ENCODE results near the gene ADSS1.

DNA sequence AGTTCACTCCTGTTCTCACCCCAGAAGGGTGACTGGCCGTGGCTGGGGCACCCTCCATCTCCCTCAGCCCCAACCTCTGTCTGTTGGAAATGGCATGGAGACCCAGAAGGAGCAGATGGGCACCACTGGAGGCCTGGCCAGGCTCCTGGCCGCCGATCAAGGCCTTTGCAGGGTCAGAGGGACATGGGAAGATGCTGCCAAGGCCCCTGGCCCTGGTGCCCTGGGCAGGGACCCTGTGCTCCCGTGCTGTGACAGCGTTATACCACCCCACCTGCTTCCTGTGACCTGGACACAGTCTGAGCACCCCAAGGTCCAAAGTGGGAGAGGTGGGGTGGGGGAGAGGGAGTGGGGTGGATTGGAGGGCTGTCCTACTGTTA, 31.1 kb upstream of the ADSS1 start:
- TF ChIP-seq, protein P1, sequence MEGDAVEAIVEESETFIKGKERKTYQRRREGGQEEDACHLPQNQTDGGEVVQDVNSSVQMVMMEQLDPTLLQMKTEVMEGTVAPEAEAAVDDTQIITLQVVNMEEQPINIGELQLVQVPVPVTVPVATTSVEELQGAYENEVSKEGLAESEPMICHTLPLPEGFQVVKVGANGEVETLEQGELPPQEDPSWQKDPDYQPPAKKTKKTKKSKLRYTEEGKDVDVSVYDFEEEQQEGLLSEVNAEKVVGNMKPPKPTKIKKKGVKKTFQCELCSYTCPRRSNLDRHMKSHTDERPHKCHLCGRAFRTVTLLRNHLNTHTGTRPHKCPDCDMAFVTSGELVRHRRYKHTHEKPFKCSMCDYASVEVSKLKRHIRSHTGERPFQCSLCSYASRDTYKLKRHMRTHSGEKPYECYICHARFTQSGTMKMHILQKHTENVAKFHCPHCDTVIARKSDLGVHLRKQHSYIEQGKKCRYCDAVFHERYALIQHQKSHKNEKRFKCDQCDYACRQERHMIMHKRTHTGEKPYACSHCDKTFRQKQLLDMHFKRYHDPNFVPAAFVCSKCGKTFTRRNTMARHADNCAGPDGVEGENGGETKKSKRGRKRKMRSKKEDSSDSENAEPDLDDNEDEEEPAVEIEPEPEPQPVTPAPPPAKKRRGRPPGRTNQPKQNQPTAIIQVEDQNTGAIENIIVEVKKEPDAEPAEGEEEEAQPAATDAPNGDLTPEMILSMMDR (IDR thresholded peaks at IDR 0.05) = no peak
- TF ChIP-seq FOXJ3 (CRISPR knock-in tag; IDR thresholded peaks at IDR 0.05; ENCODE audit: borderline replicate concordance) (no peak), MYBL2 (CRISPR knock-in tag; IDR thresholded peaks at IDR 0.05) (no peak), ZNF138 (CRISPR knock-in tag; conservative IDR thresholded peaks at IDR 0.05) (no peak), CREB1 (CRISPR knock-in tag; IDR thresholded peaks at IDR 0.05) (no peak), JUN (CRISPR knock-in tag; IDR thresholded peaks at IDR 0.05) (no peak)
- TF ChIP-seq, protein P2, sequence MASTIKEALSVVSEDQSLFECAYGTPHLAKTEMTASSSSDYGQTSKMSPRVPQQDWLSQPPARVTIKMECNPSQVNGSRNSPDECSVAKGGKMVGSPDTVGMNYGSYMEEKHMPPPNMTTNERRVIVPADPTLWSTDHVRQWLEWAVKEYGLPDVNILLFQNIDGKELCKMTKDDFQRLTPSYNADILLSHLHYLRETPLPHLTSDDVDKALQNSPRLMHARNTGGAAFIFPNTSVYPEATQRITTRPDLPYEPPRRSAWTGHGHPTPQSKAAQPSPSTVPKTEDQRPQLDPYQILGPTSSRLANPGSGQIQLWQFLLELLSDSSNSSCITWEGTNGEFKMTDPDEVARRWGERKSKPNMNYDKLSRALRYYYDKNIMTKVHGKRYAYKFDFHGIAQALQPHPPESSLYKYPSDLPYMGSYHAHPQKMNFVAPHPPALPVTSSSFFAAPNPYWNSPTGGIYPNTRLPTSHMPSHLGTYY (CRISPR knock-in tag; IDR thresholded peaks at IDR 0.05) = no peak
